Measurements from ENCODE around the gene PRR30. TPM values are rescaled to one million over a fixed set of nuclear protein-coding genes. Genes with fewer than 3 reads are reported as not detected.
"Not testable (repeated sequence)": the region's sequence is repeated elsewhere in the genome, so short reads cannot be mapped to it uniquely, and the experiment has no call there.

The PRR30 gene
- total RNA-seq (2014; rRNA removed; shearing (Covaris generic)), result not detected in 2 replicates

- no peak for DNase-seq (ENCODE audit: low read depth)
Measured at GRCh38 chr2:27139310-27139709, at the start of gene PRR30. Gene PRR30 (minus strand): TSS chr2:27139410. CDS start chr2:27138329, 1,081 bp downstream.

DNA sequence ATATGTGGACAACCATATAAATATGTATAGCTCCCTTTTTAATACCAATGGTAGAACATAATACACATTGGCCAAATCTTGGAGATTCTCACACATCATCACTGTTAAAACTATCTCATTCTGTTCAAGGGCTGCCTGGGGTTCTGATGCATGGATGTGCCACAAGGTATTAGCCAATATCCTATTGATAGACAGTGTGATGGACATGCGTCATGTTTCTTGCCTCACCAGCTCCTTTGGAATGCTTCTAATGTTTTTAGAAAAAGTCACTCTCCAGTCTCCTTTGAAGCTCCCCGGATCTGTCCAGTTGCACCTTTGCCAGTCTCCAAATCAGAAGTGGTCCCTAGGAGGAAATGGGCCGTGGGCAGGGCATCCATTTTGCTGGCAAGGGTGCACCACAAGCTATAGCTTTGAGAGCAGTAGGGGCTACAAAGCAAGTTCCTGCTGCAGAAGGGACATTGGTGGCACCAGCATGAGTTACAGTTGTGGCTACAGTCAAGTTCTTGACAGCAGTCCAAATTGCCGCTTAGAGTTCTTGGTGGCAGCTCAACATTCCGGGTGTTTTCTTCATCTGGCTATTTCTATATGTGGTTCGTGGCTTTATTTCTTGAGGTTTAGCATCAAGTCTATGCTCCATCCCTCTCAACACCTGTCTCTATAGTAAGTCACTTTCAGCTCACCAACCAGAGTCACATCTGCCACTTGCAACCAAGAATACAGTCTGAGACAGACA, 47.6 kb upstream of the PRR30 start:
- DNase-seq (ENCODE audit: low read depth), result no peak

DNA sequence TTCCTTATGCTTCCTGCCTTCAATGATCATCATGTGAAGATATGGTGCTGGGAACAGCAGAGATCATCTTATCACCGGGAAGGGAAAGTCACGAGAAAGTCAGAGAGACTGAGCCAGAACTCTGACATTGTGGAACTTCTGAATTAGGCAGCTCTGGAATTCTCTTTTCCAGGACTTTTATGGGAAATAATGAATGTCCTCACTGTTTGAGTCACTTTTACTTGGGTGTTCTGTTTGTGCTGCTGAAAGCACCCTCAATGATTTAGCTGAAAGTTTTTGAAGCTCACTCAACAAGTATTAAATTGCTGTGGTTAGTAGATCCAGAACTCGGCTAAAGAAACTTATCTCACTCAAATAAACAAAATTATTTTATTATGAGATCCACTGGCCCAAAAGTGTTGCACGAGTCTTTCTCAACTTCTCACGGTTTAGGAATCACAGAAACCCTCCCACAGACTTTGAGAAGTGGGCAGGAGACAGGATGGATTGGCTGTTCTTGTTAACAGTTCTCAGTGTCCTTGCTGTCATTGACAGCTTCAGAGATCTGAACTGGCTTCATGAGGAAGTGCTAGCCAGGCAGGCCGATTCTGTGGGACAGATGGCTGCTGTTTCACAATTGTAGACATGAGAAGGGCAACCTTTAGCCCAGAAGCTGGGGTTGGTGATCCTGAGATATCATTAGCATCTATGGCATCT, 46.3 kb upstream of the PRR30 start:
- no peak for DNase-seq (ENCODE audit: low read depth)

DNA sequence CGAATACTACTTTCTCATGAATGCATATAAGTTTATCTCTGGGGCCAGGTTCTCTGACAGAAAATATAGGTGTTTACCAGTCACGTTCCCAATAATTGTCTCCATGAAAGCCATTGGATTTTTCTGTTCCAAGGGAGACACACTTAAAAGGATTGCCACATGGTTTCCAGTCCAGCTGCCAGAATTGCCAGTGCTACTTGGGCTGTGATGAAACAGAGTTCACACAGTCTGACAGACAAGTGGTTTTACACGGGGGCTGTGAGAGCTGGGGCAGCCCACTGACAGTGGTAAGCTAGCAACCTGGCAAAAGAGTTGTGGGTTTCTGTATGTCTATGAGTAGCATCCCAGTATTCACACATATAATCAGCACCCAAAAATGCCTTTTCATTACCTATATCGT, 44.9 kb upstream of the PRR30 start:
- DNase-seq (ENCODE audit: low read depth), result no peak

GRCh38 chr2:27182346-27182745, 43.1 kb upstream of the PRR30 start:
- no peak for DNase-seq (ENCODE audit: low read depth)

DNA sequence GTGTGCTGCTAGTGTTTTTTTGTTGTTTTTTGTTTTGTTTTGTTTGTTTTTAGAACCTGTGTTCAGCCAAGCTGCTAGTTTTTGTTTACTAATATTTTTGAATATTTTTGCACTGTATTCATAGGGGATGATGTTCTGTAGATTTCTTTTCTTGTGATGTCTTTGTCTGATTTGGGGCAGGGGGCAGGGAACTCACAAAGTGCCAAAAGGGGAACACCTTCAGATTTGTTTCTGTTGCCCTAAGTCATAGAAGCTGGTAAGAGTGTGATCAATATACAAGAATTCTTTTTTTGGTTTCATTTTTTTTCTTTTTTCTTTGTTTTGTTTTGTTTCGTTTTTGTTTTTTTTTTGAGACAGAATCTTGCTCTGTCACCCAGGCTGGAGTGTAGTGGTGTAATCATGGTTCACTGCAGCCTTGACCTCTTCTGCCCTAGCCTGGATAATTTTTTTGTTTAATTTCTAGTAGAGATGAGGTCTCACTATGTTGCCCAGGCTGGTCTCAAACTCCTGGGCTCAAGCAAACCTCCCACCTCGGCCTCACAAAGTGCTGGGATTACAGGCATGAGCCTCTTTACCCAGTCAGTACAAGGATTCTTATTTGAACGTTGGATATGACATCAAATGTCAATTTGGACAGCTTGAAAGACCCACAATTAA, 40.3 kb upstream of the PRR30 start:
- no peak for DNase-seq (ENCODE audit: low read depth)

DNA sequence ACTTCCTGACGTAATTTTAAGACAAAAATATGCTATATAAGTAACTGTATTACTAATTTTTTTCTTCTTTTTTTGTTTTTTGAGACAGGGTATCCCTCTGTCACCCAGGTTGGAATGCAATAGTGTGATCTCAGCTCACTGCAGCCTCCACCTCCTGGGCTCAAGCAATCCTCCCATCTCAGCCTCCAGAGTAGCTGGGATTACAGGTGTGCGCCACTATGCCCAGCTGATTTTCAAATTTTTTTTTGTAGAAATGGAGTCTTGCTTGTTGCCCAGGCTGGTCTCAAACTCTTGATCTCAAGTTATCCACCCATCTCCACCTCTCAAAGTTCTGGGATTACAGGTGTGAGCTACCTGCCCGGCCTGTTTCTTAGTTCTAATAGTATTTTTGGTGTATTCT, 39.3 kb upstream of the PRR30 start:
- DNase-seq (ENCODE audit: low read depth), result no peak

- no peak for DNase-seq (ENCODE audit: low read depth)
Measured at GRCh38 chr2:27177441-27178351, 38.5 kb upstream of the PRR30 start.

DNA sequence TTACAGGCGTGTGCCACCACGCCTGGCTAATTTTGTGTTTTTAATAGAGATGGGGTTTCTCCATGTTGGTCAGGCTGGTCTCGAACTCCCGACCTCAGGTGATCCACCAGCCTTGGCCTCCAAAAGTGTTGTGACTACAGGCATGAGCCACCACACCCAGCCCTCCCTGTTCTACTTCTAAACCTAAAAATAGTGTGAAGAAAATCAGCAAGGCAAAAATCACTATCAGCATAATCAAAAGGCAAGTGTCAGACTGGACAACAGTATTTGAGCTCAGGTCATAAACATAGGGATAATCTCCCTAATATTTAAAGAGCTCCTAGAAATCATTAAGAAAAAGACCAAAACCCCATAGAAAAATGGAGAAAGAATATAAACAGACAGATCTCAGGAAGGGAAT, 36.6 kb upstream of the PRR30 start:
- DNase-seq (ENCODE audit: low read depth), result not testable (repeated sequence)

DNA sequence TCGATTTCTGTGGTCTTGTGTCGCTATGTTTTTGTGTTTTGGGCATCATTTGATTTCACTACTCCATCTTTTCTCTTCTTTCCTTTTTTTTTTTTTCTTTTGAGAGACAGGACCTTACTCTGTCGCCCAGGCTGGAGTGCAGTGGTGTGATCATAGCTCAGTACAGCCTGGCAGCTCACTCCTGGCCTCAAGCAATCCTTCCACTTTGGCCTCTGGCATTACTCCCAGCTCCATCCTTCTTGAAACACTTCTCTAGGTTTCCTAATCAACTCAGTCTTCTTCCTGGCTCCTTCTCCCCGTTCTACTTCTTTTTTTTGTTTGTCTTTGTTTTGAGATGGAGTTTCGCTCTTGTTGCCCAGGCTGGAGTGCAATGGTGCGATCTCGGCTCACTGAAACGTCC, 36.1 kb upstream of the PRR30 start:
- no peak for DNase-seq (ENCODE audit: low read depth)

DNA sequence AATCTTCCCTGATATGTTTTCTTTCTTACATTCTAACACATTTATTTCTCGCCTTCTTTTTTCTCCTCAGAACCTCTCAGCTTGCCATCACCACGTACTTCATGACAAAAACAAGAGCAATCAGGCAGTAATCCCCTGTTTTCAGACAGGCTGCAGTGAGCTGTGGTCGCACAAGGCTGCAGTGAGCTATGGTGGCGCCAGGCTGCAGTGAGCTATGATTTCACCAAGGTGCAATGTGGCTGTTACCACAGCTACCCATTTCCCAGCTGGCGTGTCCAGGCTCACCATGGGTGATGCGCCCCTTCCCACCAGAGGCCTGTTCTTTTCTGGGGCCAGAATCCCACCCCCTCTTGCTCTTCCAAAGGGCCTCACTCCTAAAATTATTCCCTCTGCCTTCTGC, 35.4 kb upstream of the PRR30 start:
- no peak for DNase-seq (ENCODE audit: low read depth)

DNA sequence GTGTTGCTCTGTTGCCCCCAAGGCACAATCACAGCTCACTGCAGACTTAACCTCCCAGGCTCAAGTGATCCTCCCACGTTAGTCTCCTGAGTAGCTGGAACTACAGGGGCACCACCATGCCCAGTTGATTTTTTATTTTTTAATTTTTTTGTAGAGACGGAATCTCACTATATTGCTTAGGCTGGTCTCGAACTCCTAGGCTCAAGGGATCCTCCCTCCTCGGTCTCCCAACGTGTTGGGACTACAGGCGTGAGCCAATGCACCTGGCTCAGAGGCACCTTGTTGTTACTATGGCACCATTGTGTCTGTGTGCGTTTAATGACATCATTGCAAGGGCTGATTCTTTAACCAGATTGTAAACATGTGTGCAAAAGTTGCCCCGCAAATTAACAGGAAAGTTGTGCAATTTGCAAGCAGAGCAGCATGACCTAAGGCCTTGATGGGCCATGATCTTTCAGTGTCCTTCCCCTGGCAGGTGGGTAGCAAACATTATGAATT, 32.2 kb upstream of the PRR30 start:
- DNase-seq (ENCODE audit: low read depth), result no peak

GRCh38 chr2:27170581-27171337, 31.5 kb upstream of the PRR30 start:
- DNase-seq (ENCODE audit: low read depth), result no peak

GRCh38 chr2:27164960-27165763, 26.0 kb upstream of the PRR30 start:
- no peak for DNase-seq (ENCODE audit: low read depth)

DNA sequence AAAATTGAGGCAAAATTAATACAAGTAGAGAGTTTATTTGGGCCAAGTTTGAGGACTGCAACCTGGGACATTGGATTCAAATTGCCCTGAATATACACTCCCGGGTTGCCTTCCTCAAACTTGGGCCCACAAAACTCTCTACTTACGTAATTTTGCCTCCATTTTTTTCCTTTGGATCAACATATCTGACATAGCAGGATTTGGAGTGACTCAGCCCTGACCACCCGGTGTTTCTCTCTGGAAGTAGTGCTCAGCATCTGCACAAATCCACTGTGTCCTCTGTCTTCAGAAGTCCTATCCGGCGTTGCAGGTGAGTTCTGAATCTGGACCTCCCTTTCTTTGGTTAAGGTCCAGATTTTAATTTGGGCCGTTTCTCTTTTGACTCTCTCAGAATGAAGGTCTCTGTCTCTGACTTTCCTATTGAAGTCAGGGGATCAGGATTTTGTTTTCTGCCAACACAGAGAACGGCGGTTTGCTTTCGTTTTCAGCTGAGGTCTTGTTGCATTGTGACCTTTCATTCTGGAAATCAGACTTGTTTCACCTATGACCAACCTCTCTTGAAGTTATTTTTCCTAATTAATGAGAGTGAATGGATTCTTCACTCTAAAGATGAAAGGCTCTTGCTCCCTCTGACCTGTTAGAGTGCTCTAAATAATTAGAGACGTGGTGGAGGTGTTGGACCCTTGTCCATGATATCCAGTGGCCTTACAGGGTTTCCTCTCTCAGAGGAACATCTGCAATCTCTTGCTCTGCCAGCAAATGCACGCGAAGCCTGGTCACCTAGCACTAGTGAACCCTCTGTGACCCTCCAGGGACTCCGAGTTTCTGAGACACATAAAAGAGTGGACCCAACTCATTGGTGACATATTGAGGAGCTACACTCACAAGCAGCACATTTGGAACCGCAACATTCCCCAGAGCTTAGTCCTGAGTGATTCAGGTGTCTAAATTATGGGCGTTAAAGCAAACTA, 23.2 kb upstream of the PRR30 start:
- peak; percentile 37 for DNase-seq (ENCODE audit: low read depth)

DNA sequence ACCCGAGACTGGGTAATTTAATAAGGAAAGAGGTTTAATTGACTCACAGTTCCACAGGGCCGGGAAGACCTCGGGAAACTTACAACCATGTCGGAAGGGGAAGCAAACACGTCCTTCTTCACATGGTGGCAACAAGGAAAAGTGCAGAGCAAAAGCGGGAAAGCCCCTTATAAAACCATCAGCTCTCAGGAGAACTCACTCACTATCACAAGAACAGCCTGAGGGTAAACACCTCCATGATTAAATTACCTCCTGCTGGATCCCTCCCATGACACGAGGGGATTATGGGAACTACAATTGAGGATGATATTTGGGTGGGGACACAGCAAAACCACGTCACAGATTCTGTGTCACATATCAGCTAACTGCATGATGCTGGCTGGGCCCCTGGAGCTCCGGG, 21.0 kb upstream of the PRR30 start:
- DNase-seq (ENCODE audit: low read depth), result no peak

- DNase-seq (ENCODE audit: low read depth), result no peak
Measured at GRCh38 chr2:27159271-27159670, 20.1 kb upstream of the PRR30 start.

GRCh38 chr2:27158468-27158867, 19.3 kb upstream of the PRR30 start:
- no peak for DNase-seq (ENCODE audit: low read depth)

DNA sequence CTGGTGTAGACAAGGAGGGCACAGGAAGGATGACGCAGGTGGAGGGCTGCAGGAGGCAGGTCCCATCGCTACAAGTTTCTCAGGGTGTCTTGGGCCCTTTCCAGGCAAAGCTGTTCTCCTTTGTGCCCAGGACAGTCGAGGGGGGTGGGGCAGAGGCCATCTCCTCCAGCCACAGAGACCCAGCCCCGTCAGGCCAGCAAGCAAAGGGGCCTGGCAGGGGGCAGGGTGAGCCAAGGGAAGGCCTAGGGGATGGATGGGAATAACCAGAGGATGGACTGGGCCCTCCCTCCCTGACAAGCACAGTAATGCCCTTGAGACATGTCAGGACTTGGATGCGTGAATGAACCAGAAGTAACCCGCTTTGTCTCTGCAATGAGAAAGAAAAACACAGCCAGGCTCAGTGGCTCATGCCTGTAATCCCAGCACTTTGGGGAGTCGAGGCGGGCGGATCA, 15.9 kb upstream of the PRR30 start:
- no peak for DNase-seq (ENCODE audit: low read depth)
